Suprapubic skin (tissue), 4 donors: ENCODE data around the gene BCAP31. TPM values are rescaled to one million over a fixed set of nuclear protein-coding genes. Genes with fewer than 3 reads are reported as not detected.
A peak's percentile ranks its signal among the peaks of the same experiment; 100 is the strongest.

ENCODE experiments used
- DNase-seq, 2 donors: peaks; one replicate each; pipeline ENCODE4 v3.0.0-alpha.2; 2019; ENCODE audit warnings: low spot score in 2 of 2
- H3K27ac ChIP-seq: fragments of 200-600 bp; sonication (generic); one replicate; pipeline ENCODE4 v1.5.1; 2019
- H3K27me3 ChIP-seq: fragments of 200-600 bp; sonication (generic); one replicate; pipeline ENCODE4 v1.5.1; 2019
- H3K36me3 ChIP-seq: fragments of 200-600 bp; sonication (generic); one replicate; pipeline ENCODE4 v1.5.1; 2019
- H3K4me1 ChIP-seq: fragments of 200-600 bp; sonication (generic); one replicate; pipeline ENCODE4 v1.5.1; 2019
- H3K4me3 ChIP-seq: fragments of 200-600 bp; sonication (generic); one replicate; pipeline ENCODE4 v1.5.1; 2019; ENCODE audit warnings: mild to moderate bottlenecking
- H3K9me3 ChIP-seq: fragments of 200-600 bp; sonication (generic); one replicate; pipeline ENCODE4 v1.5.1; 2019
- CTCF ChIP-seq, 2 donors: fragments of 200-600 bp in 1 of 2; fragments of 450-650 bp in 1 of 2; sonication (generic) in 1 of 2; IDR thresholded peaks; one replicate each; pipeline ENCODE4 v1.5.1; 2016 to 2019; ENCODE audit warnings: antibody characterized with exemption in 2 of 2, mild to moderate bottlenecking in 1 of 2, moderate library complexity in 1 of 2
- EP300 ChIP-seq: sonication (generic); formaldehyde crosslinking; IDR thresholded peaks from one replicate; pipeline ENCODE4 v1.6.1; 2017; ENCODE audit warnings: antibody characterized with exemption
- POLR2A ChIP-seq, 2 donors: fragments of 450-650 bp; IDR thresholded peaks; one replicate each; pipeline ENCODE4 v1.6.1; 2017; ENCODE audit warnings: antibody characterized with exemption in 2 of 2, mild to moderate bottlenecking in 2 of 2, moderate library complexity in 2 of 2
- POLR2AphosphoS5 ChIP-seq, 3 donors: sonication (generic); formaldehyde crosslinking; IDR thresholded peaks; one replicate each; pipeline ENCODE4 v1.6.1; 2017; ENCODE audit warnings: antibody characterized with exemption in 3 of 3
- WGBS: methylation state at CpG from one replicate; pipeline ENCODE4 v1.1.5; 2018; 5-methylcytosine and 5-hydroxymethylcytosine counted together
- total RNA-seq, 4 donors: library from RNA; depleted of rRNA; stranded (reverse); fragments of >200 nt; gene quantifications; one replicate each; pipeline ENCODE4 v1.1.0, GENCODE V29; 2016

The BCAP31 gene
- total RNA-seq, 4 donors from 2014 or later = 112 to 170 (median 167) TPM

- WGBS = 86% methylated on average over 9 of the region's 9 CpGs
- Histone ChIP-seq H3K27me3 (peaks cover 3% of the 10 kb centered on the region), H3K27ac (no peak overlapping the region), H3K36me3 (no peaks in the 10 kb centered on the region), H3K4me3 (no peak overlapping the region), H3K4me1 (no peaks in the 10 kb centered on the region), H3K9me3 (no peaks in the 10 kb centered on the region)
- no peak for DNase-seq
- no peak for TF ChIP-seq POLR2AphosphoS5 (IDR thresholded peaks at IDR 0.05)
- TF ChIP-seq CTCF (IDR thresholded peaks at IDR 0.05) = no peak
- no peak for TF ChIP-seq EP300
- no peak for TF ChIP-seq POLR2A (IDR thresholded peaks at IDR 0.05)
Measured at GRCh38 chrX:153657161-153657560, 67.0 kb downstream of the BCAP31 start.

DNA sequence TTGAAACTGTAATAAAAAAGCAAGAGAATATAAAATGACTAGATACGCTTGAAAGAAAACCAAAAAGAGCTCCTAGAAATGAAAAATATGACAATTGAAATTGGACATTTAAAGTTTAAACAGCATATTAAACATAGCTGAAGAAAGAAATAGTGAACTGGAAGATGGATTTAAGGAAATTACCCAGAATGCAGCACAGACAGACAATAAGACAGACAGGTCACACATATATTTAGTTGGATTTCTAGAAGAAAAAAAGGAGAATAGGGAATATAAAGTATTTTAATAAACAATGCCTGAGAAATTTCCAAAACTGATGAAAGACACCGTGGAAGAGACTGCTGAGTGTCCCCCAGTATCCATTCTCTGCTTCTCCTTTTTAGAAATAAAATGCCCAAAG lies 70.6 kb downstream of the BCAP31 start:
- no peak for DNase-seq
- Histone ChIP-seq H3K27me3 (peaks cover 16% of the 10 kb centered on the region), H3K4me3 (no peak overlapping the region), H3K36me3 (no peaks in the 10 kb centered on the region), H3K9me3 (no peaks in the 10 kb centered on the region), H3K27ac (no peak overlapping the region), H3K4me1 (no peaks in the 10 kb centered on the region)
- WGBS = 81% methylated on average over 2 of the region's 2 CpGs
- TF ChIP-seq CTCF (IDR thresholded peaks at IDR 0.05) (no peak), EP300 (no peak), POLR2A (IDR thresholded peaks at IDR 0.05) (no peak), POLR2AphosphoS5 (IDR thresholded peaks at IDR 0.05) (no peak)

- peak in 1 of 2 donors; percentile 55 for DNase-seq
- peaks cover 11% of the 10 kb centered on the region for H3K4me1 ChIP-seq
- no peak overlapping the region for H3K27ac ChIP-seq
- WGBS = 85% methylated on average over 8 of the region's 9 CpGs
- H3K4me3 ChIP-seq = no peak overlapping the region
- H3K27me3 ChIP-seq = peaks cover 35% of the 10 kb centered on the region
- no peaks in the 10 kb centered on the region for H3K9me3 ChIP-seq
- H3K36me3 ChIP-seq = no peaks in the 10 kb centered on the region
- TF ChIP-seq EP300 = no peak
- peak in 1 of 2 donors; percentile 8 for TF ChIP-seq CTCF (IDR thresholded peaks at IDR 0.05)
Measured at GRCh38 chrX:153651540-153652079, 72.6 kb downstream of the BCAP31 start.

DNA sequence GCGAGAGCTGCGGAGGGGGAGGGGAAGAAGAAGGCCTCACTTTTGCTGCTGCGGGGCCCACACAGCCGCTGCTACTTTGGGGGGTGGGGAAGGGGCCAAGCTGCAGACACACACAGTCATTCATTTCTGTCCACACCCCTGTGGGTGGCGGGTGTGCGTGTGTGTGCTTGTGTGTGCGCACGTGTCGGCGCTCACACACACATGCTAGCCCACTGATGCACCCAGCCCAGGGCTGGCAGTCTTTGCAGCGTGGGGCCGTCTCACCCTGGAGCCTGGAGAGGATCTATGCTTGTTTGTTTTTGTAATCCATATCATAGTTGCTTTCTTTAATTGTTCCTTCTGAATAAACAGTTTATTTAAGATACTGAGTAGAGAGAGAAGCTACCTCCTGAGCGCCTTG lies 73.2 kb downstream of the BCAP31 start:
- peak; percentile 20 to 38 for DNase-seq
- no peak overlapping the region for H3K27ac ChIP-seq
- no peak overlapping the region for H3K4me3 ChIP-seq
- H3K4me1 ChIP-seq = peaks cover 11% of the 10 kb centered on the region
- H3K9me3 ChIP-seq = no peaks in the 10 kb centered on the region
- H3K36me3 ChIP-seq = no peaks in the 10 kb centered on the region
- WGBS = 87% methylated on average over 11 of the region's 13 CpGs
- TF ChIP-seq POLR2A (IDR thresholded peaks at IDR 0.05) = no peak
- H3K27me3 ChIP-seq = peaks cover 42% of the 10 kb centered on the region

Other genes with a start within 250 kb of the BCAP31 start
- 100 to 1,000 TPM in 1 of 4 donors, 10 to 100 TPM in 3; 24.9 to 108 (median 67.3) TPM for gene BGN, start 229.4 kb downstream of the BCAP31 start, total RNA-seq
- gene ATP2B3, start 206.7 kb downstream of the BCAP31 start, total RNA-seq = not detected
- gene CCNQ, start 125.2 kb downstream of the BCAP31 start, total RNA-seq = 10 to 100 TPM; 16.4 to 33.2 (median 29.3) TPM
- gene DUSP9, start 77.2 kb downstream of the BCAP31 start, total RNA-seq = under 1 TPM in 2 of 4 donors, not detected in 2; 0.19 to 0.48 TPM
- 1 to 10 TPM; 1.2 to 1.8 (median 1.4) TPM for gene PNCK, start 50.6 kb downstream of the BCAP31 start, total RNA-seq
- 10 to 100 TPM; 26.1 to 74.1 (median 45.2) TPM for gene SLC6A8, start 36.5 kb downstream of the BCAP31 start, total RNA-seq
- gene ABCD1, start 469 bp upstream of the BCAP31 start, total RNA-seq = 1 to 10 TPM; 5.9 to 9.4 (median 7.4) TPM
- 10 to 100 TPM; 13.5 to 23.9 (median 19.8) TPM for gene PLXNB3, start 39.9 kb upstream of the BCAP31 start, total RNA-seq
- 1 to 10 TPM in 2 of 4 donors, under 1 TPM in 2; 0.42 to 3.1 (median 1.2) TPM for gene SRPK3, start 56.7 kb upstream of the BCAP31 start, total RNA-seq
- 100 to 1,000 TPM in 1 of 4 donors, 10 to 100 TPM in 3; 58.1 to 105 (median 93.8) TPM for gene IDH3G, start 70.0 kb upstream of the BCAP31 start, total RNA-seq
- gene SSR4, start 70.3 kb upstream of the BCAP31 start, total RNA-seq = 100 to 1,000 TPM in 3 of 4 donors, 10 to 100 TPM in 1; 86.7 to 200 (median 150) TPM
- gene PDZD4, start 106.2 kb upstream of the BCAP31 start, total RNA-seq = 1 to 10 TPM; 2.0 to 6.3 (median 3.0) TPM
- gene L1CAM, start 161.8 kb upstream of the BCAP31 start, total RNA-seq = 10 to 100 TPM in 1 of 4 donors, 1 to 10 TPM in 3; 4.1 to 10.4 (median 8.5) TPM
- 1 to 10 TPM in 3 of 4 donors, under 1 TPM in 1; 0.78 to 2.4 (median 1.5) TPM for gene AVPR2, start 180.3 kb upstream of the BCAP31 start, total RNA-seq
- gene ARHGAP4, start 201.9 kb upstream of the BCAP31 start, total RNA-seq = 10 to 100 TPM in 2 of 4 donors, 1 to 10 TPM in 2; 4.8 to 17.6 (median 9.6) TPM
- 10 to 100 TPM; 58.5 to 97.2 (median 73.0) TPM for gene NAA10, start 210.7 kb upstream of the BCAP31 start, total RNA-seq
- gene RENBP, start 220.3 kb upstream of the BCAP31 start, total RNA-seq = 1 to 10 TPM; 1.7 to 9.9 (median 4.6) TPM
- gene HCFC1, start 247.4 kb upstream of the BCAP31 start, total RNA-seq = 10 to 100 TPM; 51.9 to 72.2 (median 55.3) TPM
- 10 to 100 TPM in 1 of 4 donors, 1 to 10 TPM in 3; 7.8 to 10.7 (median 8.6) TPM for gene TMEM187, start 248.4 kb upstream of the BCAP31 start, total RNA-seq